HepG2 (cell line): ENCODE data around the gene IVD. TPM values are rescaled to one million over a fixed set of nuclear protein-coding genes. Genes with fewer than 3 reads are reported as not detected.

Experiments
- AHR ChIP-seq: IDR thresholded peaks from 2 replicates; pipeline ENCODE4 v1.6.1; 2018; ENCODE audit warnings: missing genetic modification reagents, missing compliant biosample characterization
- CSRNP1 ChIP-seq: sonication (generic); formaldehyde crosslinking; IDR thresholded peaks from 2 replicates; pipeline ENCODE4 v1.8.1; 2023; ENCODE audit warnings: mild to moderate bottlenecking, missing genetic modification reagents
- FOSL1 ChIP-seq: sonication (generic); formaldehyde crosslinking; IDR thresholded peaks from 2 replicates; pipeline ENCODE4 v1.9.0; 2021; ENCODE audit warnings: missing genetic modification reagents, borderline replicate concordance
- GLI4 ChIP-seq: sonication (generic); formaldehyde crosslinking; IDR thresholded peaks from 2 replicates; pipeline ENCODE4 v1.5.1; 2020; ENCODE audit warnings: missing genetic modification reagents, mild to moderate bottlenecking, moderate library complexity, borderline replicate concordance
- HMGXB3 ChIP-seq: sonication (generic); formaldehyde crosslinking; IDR thresholded peaks from 2 replicates; pipeline ENCODE4 v1.4.0; 2020; ENCODE audit warnings: missing genetic modification reagents, borderline replicate concordance
- IRF2 ChIP-seq: IDR thresholded peaks from 2 replicates; pipeline ENCODE4 v1.6.1; 2018; ENCODE audit warnings: missing genetic modification reagents, missing compliant biosample characterization
- JUN ChIP-seq: sonication (generic); formaldehyde crosslinking; IDR thresholded peaks from 2 replicates; pipeline ENCODE4 v1.4.0; 2020; ENCODE audit warnings: mild to moderate bottlenecking, missing genetic modification reagents
- POGZ ChIP-seq: sonication (generic); formaldehyde crosslinking; IDR thresholded peaks from 2 replicates; pipeline ENCODE4 v1.4.0; 2020; ENCODE audit warnings: mild to moderate bottlenecking, missing genetic modification reagents
- PREB ChIP-seq: sonication (generic); formaldehyde crosslinking; IDR thresholded peaks from 2 replicates; pipeline ENCODE4 v1.4.0; 2020; ENCODE audit warnings: missing genetic modification reagents
- RBAK ChIP-seq: sonication (generic); formaldehyde crosslinking; IDR thresholded peaks from 2 replicates; pipeline ENCODE4 v1.5.1; 2020; ENCODE audit warnings: mild to moderate bottlenecking, missing genetic modification reagents
- ZNF292 ChIP-seq: sonication (generic); formaldehyde crosslinking; IDR thresholded peaks from 2 replicates; pipeline ENCODE4 v1.8.1; 2022; ENCODE audit warnings: mild to moderate bottlenecking, low read depth, missing genetic modification reagents, borderline replicate concordance
- ZNF550 ChIP-seq: sonication (generic); formaldehyde crosslinking; IDR thresholded peaks from 2 replicates; pipeline ENCODE4 v1.4.0; 2020; ENCODE audit warnings: mild to moderate bottlenecking, missing genetic modification reagents, borderline replicate concordance
- ZNF660 ChIP-seq: sonication (generic); formaldehyde crosslinking; IDR thresholded peaks from 2 replicates; pipeline ENCODE4 v1.5.1; 2020; ENCODE audit warnings: mild to moderate bottlenecking, low read depth, missing genetic modification reagents, borderline replicate concordance
- ZNF687 ChIP-seq: sonication (generic); formaldehyde crosslinking; IDR thresholded peaks from 2 replicates; pipeline ENCODE4 v1.5.1; 2020; ENCODE audit warnings: mild to moderate bottlenecking, missing genetic modification reagents, moderate library complexity
- ZNF768 ChIP-seq: sonication (generic); formaldehyde crosslinking; IDR thresholded peaks from 2 replicates; pipeline ENCODE4 v1.4.0; 2020; ENCODE audit warnings: missing genetic modification reagents
- ZSCAN30 ChIP-seq: sonication (generic); formaldehyde crosslinking; IDR thresholded peaks from 2 replicates; pipeline ENCODE4 v1.5.0; 2020; ENCODE audit warnings: mild to moderate bottlenecking, missing genetic modification reagents
- polyA plus RNA-seq, 8 experiments: library from polyadenylated mRNA; depleted of rRNA in 3 of 8; stranded (reverse) in 7 of 8; unstranded in 1 of 8; fragments of >200 nt; fragmentation: Illumina TruSeq in 4 of 8; extraction: Trizol in 4 of 8; gene quantifications; 2 replicates each; pipeline versions ENCODE4 v1.2.1 to v1.2.3, GENCODE V29; 2011 to 2016; ENCODE audit warnings: low read depth in 4 of 8, missing spikeins in 1 of 8, mixed read lengths in 1 of 8; ENCODE audit not compliant: insufficient read depth in 1 of 8
- total RNA-seq, 5 experiments: library from RNA; depleted of rRNA; stranded (reverse); fragments of >200 nt; fragmentation: Illumina TruSeq; extraction: Trizol; gene quantifications; 2 replicates each; pipeline ENCODE4 v1.2.3, GENCODE V29; 2016; ENCODE audit warnings: low read depth in 1 of 5

Gene IVD
- total and polyA plus RNA-seq, 2 of the 13 experiments (the other 11 are each of a cell fraction or from before 2014, with no cell fraction given), result 48.0 to 53.9 TPM

- TF ChIP-seq AHR, result 0 out of 2 replicates have a peak, but pooled peaks have one; percentile 9
- 0 out of 2 replicates have a peak, but pooled peaks have one; percentile 5 for TF ChIP-seq HMGXB3 (CRISPR knock-in tag)
- TF ChIP-seq FOSL1, result no peak
- TF ChIP-seq ZNF550 (CRISPR knock-in tag), result no peak
- peak; percentile 13; the same call in 1 of the 2 replicates for TF ChIP-seq ZNF687 (CRISPR knock-in tag)
- no peak for TF ChIP-seq ZSCAN30 (CRISPR knock-in tag)
- TF ChIP-seq ZNF768, result no peak
- TF ChIP-seq RBAK, result no peak
- TF ChIP-seq CSRNP1, result no peak
- TF ChIP-seq ZNF292 (CRISPR knock-in tag), result no peak
- TF ChIP-seq IRF2, result peak; percentile 5; the same call in 1 of the 2 replicates
- TF ChIP-seq GLI4 (CRISPR knock-in tag), result no peak
- TF ChIP-seq POGZ (CRISPR knock-in tag), result no peak
- no peak for TF ChIP-seq PREB (CRISPR knock-in tag)
- TF ChIP-seq JUN (CRISPR knock-in tag), result no peak
- no peak for TF ChIP-seq ZNF660 (CRISPR knock-in tag)
These were observed 34.6 kb downstream of the IVD start (continued) for GRCh38 chr15:40439960-40440742.
